HCT116 (cell line): ENCODE measurements around the gene KIRREL3. TPM values are rescaled to one million over a fixed set of nuclear protein-coding genes. Genes with fewer than 3 reads are reported as not detected.

Experiments used
- ATAC-seq: fragments of 200-7000 bp; cut with Tn5 transposase; 2 replicates; pipeline ENCODE4 v1.9.1; 2020; ENCODE audit warnings: mild to moderate bottlenecking, moderate library complexity
- BruUV-seq: library from RNA; stranded (reverse); fragments of 400-500 nt; replicated peaks from 2 replicates; lab custom pipeline; 2021; lab: Mats Ljungman, UMichigan
- CTCF ChIA-PET: fragments of 300-600 bp; sonication (Branson Sonifier 250); formaldehyde crosslinking; loops from one replicate; lab custom pipeline; 2021; ENCODE audit warnings: antibody characterized with exemption; lab: Charles Lee
- POLR2A ChIA-PET: fragments of 300-600, 350-600 bp; sonication (Branson Sonifier 250); formaldehyde crosslinking; loops from one replicate; lab custom pipeline; 2021; ENCODE audit warnings: antibody characterized with exemption; lab: Charles Lee
- RAD21 ChIA-PET, 2 experiments: fragments of 300-600 bp; sonication (Branson Sonifier 250); formaldehyde crosslinking; loops; one replicate each; lab custom pipeline; 2023; ENCODE audit warnings: low total read pairs in 2 of 2; ENCODE audit not compliant: uncharacterized antibody in 2 of 2, unreplicated experiment in 2 of 2, low non-redundant PET in 1 of 2; lab: Charles Lee
- DNase-seq: peaks from one replicate; pipeline ENCODE4 v3.0.0-alpha.2; 2010; ENCODE audit warnings: low read depth, low spot score
- H2AFZ ChIP-seq: fragments of 200-600 bp; shearing (Covaris generic), sonication (generic); 2 replicates; pipeline ENCODE4 v1.6.1; 2017; ENCODE audit warnings: low read depth, mixed run types, mixed read lengths, antibody characterized with exemption, low read length; ENCODE audit not compliant: poor library complexity, severe bottlenecking
- H3K27ac ChIP-seq: 2 replicates; pipeline ENCODE4 v1.5.1; 2012; ENCODE audit warnings: low read depth, low read length
- H3K27me3 ChIP-seq: fragments of 200-600 bp; sonication (generic); 2 replicates; pipeline ENCODE4 v1.6.1; 2016; ENCODE audit warnings: mixed run types, low read length, mixed read lengths; ENCODE audit not compliant: insufficient read depth
- H3K36me3 ChIP-seq, 2 experiments: fragments of 200-500 bp in 1 of 2; fragments of 200-600 bp in 1 of 2; sonication (Bioruptor generic) in 1 of 2; sonication (generic) in 1 of 2; 2 replicates each; pipeline versions ENCODE4 v1.5.1 to v1.6.1; 2014 to 2016; ENCODE audit warnings: low read length in 2 of 2, inconsistent platforms in 1 of 2, mixed read lengths in 1 of 2, mixed run types in 1 of 2; ENCODE audit not compliant: insufficient read depth in 2 of 2, control insufficient read depth in 1 of 2
- H3K4me1 ChIP-seq, 2 experiments: fragments of 200-600 bp in 1 of 2; sonication (generic) in 1 of 2; 2 replicates each; pipeline versions ENCODE4 v1.5.1 to v1.6.1; 2012 to 2017; ENCODE audit warnings: low read length in 2 of 2, inconsistent platforms in 1 of 2, mild to moderate bottlenecking in 1 of 2, mixed read lengths in 1 of 2, mixed run types in 1 of 2, moderate library complexity in 1 of 2; ENCODE audit not compliant: insufficient read depth in 2 of 2, control insufficient read depth in 1 of 2
- H3K4me2 ChIP-seq: fragments of 200-600 bp; sonication (generic); 2 replicates; pipeline ENCODE4 v1.6.1; 2017; ENCODE audit warnings: mixed run types, low read length, mixed read lengths
- H3K4me3 ChIP-seq, 2 experiments: fragments of 200-600 bp in 1 of 2; sonication (generic) in 1 of 2; replicated peaks in 1 of 2; 2 replicates each; pipeline ENCODE4 v1.5.1; 2011 to 2016; ENCODE audit warnings: low read length in 2 of 2, control low read depth in 1 of 2, low read depth in 1 of 2, mild to moderate bottlenecking in 1 of 2, mixed read lengths in 1 of 2, mixed run types in 1 of 2
- H3K79me2 ChIP-seq: fragments of 200-600 bp; sonication (generic); 2 replicates; pipeline ENCODE4 v1.6.1; 2017; ENCODE audit warnings: mild to moderate bottlenecking, mixed run types, low read length, moderate library complexity, mixed read lengths; ENCODE audit not compliant: insufficient read depth
- H3K9ac ChIP-seq: fragments of 200-600 bp; sonication (generic); 2 replicates; pipeline ENCODE4 v1.6.1; 2016; ENCODE audit warnings: low read length, mixed read lengths
- H3K9me2 ChIP-seq: fragments of 200-600 bp; sonication (generic), shearing (Covaris generic); 2 replicates; pipeline ENCODE4 v1.6.1; 2017; ENCODE audit warnings: mixed run types, mild to moderate bottlenecking, moderate library complexity; ENCODE audit not compliant: insufficient read depth
- H3K9me3 ChIP-seq, 2 experiments: fragments of 200-500 bp in 1 of 2; fragments of 200-600 bp in 1 of 2; sonication (Bioruptor generic) in 1 of 2; sonication (generic) in 1 of 2; 2 replicates each; pipeline ENCODE4 v1.6.1; 2014 to 2017; ENCODE audit warnings: low read length in 2 of 2, mixed read lengths in 2 of 2, inconsistent platforms in 1 of 2, low read depth in 1 of 2, mild to moderate bottlenecking in 1 of 2, mixed run types in 1 of 2, moderate library complexity in 1 of 2; ENCODE audit not compliant: control insufficient read depth in 1 of 2, insufficient read depth in 1 of 2
- H4K20me1 ChIP-seq: fragments of 200-600 bp; sonication (generic), shearing (Covaris generic); 2 replicates; pipeline ENCODE4 v1.6.1; 2017; ENCODE audit warnings: mixed run types, mild to moderate bottlenecking, moderate library complexity; ENCODE audit not compliant: insufficient read depth
- CBX3 ChIP-seq: IDR thresholded peaks from 2 replicates; pipeline ENCODE4 v1.6.1; 2012; ENCODE audit warnings: low read depth
- EGR1 ChIP-seq: IDR thresholded peaks from 2 replicates; pipeline ENCODE4 v1.6.1; 2012; ENCODE audit warnings: low read depth
- ELF1 ChIP-seq: IDR thresholded peaks from 2 replicates; pipeline ENCODE4 v1.6.1; 2012; ENCODE audit warnings: low read depth, borderline replicate concordance
- EZH2 ChIP-seq: fragments of 200-600 bp; sonication (generic); IDR thresholded peaks from 2 replicates; pipeline ENCODE4 v1.6.1; 2017; ENCODE audit warnings: antibody characterized with exemption, mixed run types
- JUND ChIP-seq: IDR thresholded peaks from 2 replicates; pipeline ENCODE4 v1.6.1; 2012
- POLR2AphosphoS5 ChIP-seq: IDR thresholded peaks from 2 replicates; pipeline ENCODE4 v1.6.1; 2011; ENCODE audit warnings: mild to moderate bottlenecking, low read depth, low read length, moderate library complexity
- RAD21 ChIP-seq: IDR thresholded peaks from 2 replicates; pipeline ENCODE4 v1.6.1; 2012; ENCODE audit warnings: low read depth, mild to moderate bottlenecking
- SRF ChIP-seq: IDR thresholded peaks from 2 replicates; pipeline ENCODE4 v1.6.1; 2012; ENCODE audit warnings: low read depth
- ZFX ChIP-seq: fragments of 450-650 bp; IDR thresholded peaks from 2 replicates; pipeline ENCODE4 v1.6.1; 2017
- intact Hi-C: fragments of 100-400 bp; cut with micrococcal nuclease; formaldehyde crosslinking; loops from 2 replicates; pipeline ENCODE4 v1.10.0; 2022
- total RNA-seq: library from RNA; stranded (reverse); gene quantifications from one replicate; pipeline ENCODE4 v1.2.1, GENCODE V29; 2021; ENCODE audit not compliant: unreplicated experiment
- TF ChIP-seq, protein P1 (sequence below): IDR thresholded peaks from 2 replicates; pipeline ENCODE4 v1.6.1; 2012; ENCODE audit warnings: low read depth
- TF ChIP-seq, protein P2 (sequence below): IDR thresholded peaks from 2 replicates; pipeline ENCODE4 v1.6.1; 2012

Gene KIRREL3
- total RNA-seq, 1 experiment from 2014 or later: not detected

DNA sequence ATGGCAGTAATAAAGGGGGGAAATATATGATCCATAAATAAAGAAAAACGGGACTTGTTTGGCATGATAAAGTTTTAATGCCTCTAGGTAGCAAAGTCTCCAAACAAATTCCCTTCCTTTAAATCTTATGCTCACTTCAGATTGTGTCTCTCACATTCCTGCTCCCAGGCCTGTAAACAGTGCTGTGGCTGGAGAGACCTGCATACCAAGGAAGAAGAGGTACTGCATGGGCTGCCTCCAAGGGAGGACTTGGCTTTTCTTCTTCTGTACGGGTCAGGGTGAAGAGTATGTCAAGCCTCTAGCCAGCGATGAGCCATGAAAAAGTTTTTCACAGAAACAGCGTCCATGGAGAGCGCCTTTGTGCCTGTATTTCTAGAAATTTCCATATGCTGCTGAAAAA lies 161.8 kb downstream of the KIRREL3 start:
- Histone ChIP-seq H4K20me1 (no peaks in the 10 kb centered on the region), H3K9me3 (no peaks in the 10 kb centered on the region), H3K36me3 (no peaks in the 10 kb centered on the region), H3K27ac (no peak overlapping the region), H3K9ac (no peak overlapping the region), H3K27me3 (peaks cover 9% of the 10 kb centered on the region; the same call in 1 of the 2 replicates), H3K4me2 (no peak overlapping the region), H2AFZ (no peak overlapping the region), H3K79me2 (no peaks in the 10 kb centered on the region), H3K4me1 (no peaks in the 10 kb centered on the region), H3K4me3 (no peak overlapping the region), H3K9me2 (no peaks in the 10 kb centered on the region)
- DNase-seq (no peak), ATAC-seq (no peak)
- CTCF ChIA-PET: no interaction called here
- RAD21 ChIA-PET: no interaction called here
- intact Hi-C loops: no loop called here
- no peak for TF ChIP-seq ZFX
- no peak for TF ChIP-seq CBX3
- no peak for TF ChIP-seq RAD21
- no peak for TF ChIP-seq POLR2AphosphoS5
- TF ChIP-seq ELF1: no peak
- TF ChIP-seq, protein P1, sequence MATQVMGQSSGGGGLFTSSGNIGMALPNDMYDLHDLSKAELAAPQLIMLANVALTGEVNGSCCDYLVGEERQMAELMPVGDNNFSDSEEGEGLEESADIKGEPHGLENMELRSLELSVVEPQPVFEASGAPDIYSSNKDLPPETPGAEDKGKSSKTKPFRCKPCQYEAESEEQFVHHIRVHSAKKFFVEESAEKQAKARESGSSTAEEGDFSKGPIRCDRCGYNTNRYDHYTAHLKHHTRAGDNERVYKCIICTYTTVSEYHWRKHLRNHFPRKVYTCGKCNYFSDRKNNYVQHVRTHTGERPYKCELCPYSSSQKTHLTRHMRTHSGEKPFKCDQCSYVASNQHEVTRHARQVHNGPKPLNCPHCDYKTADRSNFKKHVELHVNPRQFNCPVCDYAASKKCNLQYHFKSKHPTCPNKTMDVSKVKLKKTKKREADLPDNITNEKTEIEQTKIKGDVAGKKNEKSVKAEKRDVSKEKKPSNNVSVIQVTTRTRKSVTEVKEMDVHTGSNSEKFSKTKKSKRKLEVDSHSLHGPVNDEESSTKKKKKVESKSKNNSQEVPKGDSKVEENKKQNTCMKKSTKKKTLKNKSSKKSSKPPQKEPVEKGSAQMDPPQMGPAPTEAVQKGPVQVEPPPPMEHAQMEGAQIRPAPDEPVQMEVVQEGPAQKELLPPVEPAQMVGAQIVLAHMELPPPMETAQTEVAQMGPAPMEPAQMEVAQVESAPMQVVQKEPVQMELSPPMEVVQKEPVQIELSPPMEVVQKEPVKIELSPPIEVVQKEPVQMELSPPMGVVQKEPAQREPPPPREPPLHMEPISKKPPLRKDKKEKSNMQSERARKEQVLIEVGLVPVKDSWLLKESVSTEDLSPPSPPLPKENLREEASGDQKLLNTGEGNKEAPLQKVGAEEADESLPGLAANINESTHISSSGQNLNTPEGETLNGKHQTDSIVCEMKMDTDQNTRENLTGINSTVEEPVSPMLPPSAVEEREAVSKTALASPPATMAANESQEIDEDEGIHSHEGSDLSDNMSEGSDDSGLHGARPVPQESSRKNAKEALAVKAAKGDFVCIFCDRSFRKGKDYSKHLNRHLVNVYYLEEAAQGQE: no peak
- TF ChIP-seq, protein P2, sequence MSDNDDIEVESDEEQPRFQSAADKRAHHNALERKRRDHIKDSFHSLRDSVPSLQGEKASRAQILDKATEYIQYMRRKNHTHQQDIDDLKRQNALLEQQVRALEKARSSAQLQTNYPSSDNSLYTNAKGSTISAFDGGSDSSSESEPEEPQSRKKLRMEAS: no peak
- TF ChIP-seq EZH2: no peak
- no peak for TF ChIP-seq EGR1
- no peak for TF ChIP-seq SRF
- TF ChIP-seq JUND: no peak
- no TSS peak for BruUV-seq
- POLR2A ChIA-PET: no interaction called here
